H9 (cell line): ENCODE data around the gene IRS2. TPM values are rescaled to one million over a fixed set of nuclear protein-coding genes. Genes with fewer than 3 reads are reported as not detected.

Source experiments
- DNase-seq: peaks from one replicate; pipeline ENCODE4 v3.0.0-alpha.2; 2017
- H2AFZ ChIP-seq: one replicate; pipeline ENCODE4 v1.6.1; 2013; ENCODE audit warnings: mild to moderate bottlenecking, low read length, control low read depth, moderate library complexity
- H2AK5ac ChIP-seq: 2 replicates; pipeline ENCODE4 v1.6.1; 2013; ENCODE audit warnings: low read length, control low read depth, mixed read lengths; ENCODE audit not compliant: insufficient read length
- H2BK120ac ChIP-seq: one replicate; pipeline ENCODE4 v1.6.1; 2013; ENCODE audit warnings: low read depth, mild to moderate bottlenecking, low read length, control low read depth, inconsistent platforms; ENCODE audit not compliant: poor library complexity, severe bottlenecking
- H2BK12ac ChIP-seq: 2 replicates; pipeline ENCODE4 v1.6.1; 2013; ENCODE audit warnings: low read length, control low read depth, mixed read lengths, low read depth; ENCODE audit not compliant: insufficient read length
- H2BK15ac ChIP-seq: 2 replicates; pipeline ENCODE4 v1.6.1; 2013; ENCODE audit warnings: low read depth, low read length, control low read depth
- H2BK20ac ChIP-seq: one replicate; pipeline ENCODE4 v1.6.1; 2013; ENCODE audit warnings: low read depth, mild to moderate bottlenecking, low read length, control low read depth, inconsistent platforms; ENCODE audit not compliant: poor library complexity, severe bottlenecking
- H2BK5ac ChIP-seq: 2 replicates; pipeline ENCODE4 v1.6.1; 2013; ENCODE audit warnings: low read length, control low read depth, mixed read lengths; ENCODE audit not compliant: insufficient read length
- H3K14ac ChIP-seq: 2 replicates; pipeline ENCODE4 v1.6.1; 2013; ENCODE audit warnings: low read length, control low read depth; ENCODE audit not compliant: insufficient read depth
- H3K18ac ChIP-seq: 2 replicates; pipeline ENCODE4 v1.6.1; 2013; ENCODE audit warnings: low read depth, mild to moderate bottlenecking, mixed read lengths, low read length, control low read depth; ENCODE audit not compliant: insufficient read length
- H3K23ac ChIP-seq: 2 replicates; pipeline ENCODE4 v1.6.1; 2013; ENCODE audit warnings: low read length, control low read depth, mixed read lengths, low read depth; ENCODE audit not compliant: insufficient read length
- H3K23me2 ChIP-seq: 2 replicates; pipeline ENCODE4 v1.6.1; 2013; ENCODE audit warnings: low read depth, mild to moderate bottlenecking, mixed read lengths, low read length, control low read depth; ENCODE audit not compliant: insufficient read length, poor library complexity, severe bottlenecking
- H3K27ac ChIP-seq: 2 replicates; pipeline ENCODE4 v1.5.1; 2013; ENCODE audit warnings: low read length, control low read depth, mixed read lengths, low read depth; ENCODE audit not compliant: insufficient read length
- H3K27me3 ChIP-seq: 2 replicates; pipeline ENCODE4 v1.6.1; 2013; ENCODE audit warnings: low read length, control low read depth, inconsistent platforms; ENCODE audit not compliant: insufficient read depth
- H3K4ac ChIP-seq: 2 replicates; pipeline ENCODE4 v1.6.1; 2013; ENCODE audit warnings: low read depth, mild to moderate bottlenecking, control low read depth, inconsistent platforms, low read length, moderate library complexity
- H3K4me1 ChIP-seq: 2 replicates; pipeline ENCODE4 v1.6.1; 2013; ENCODE audit warnings: low read length, control low read depth, inconsistent platforms; ENCODE audit not compliant: insufficient read depth
- H3K4me2 ChIP-seq: 2 replicates; pipeline ENCODE4 v1.6.1; 2013; ENCODE audit warnings: low read length, control low read depth, mixed read lengths; ENCODE audit not compliant: insufficient read length, insufficient read depth
- H3K56ac ChIP-seq: 2 replicates; pipeline ENCODE4 v1.6.1; 2013; ENCODE audit warnings: low read depth, mild to moderate bottlenecking, mixed read lengths, low read length, control low read depth; ENCODE audit not compliant: insufficient read length
- H3K79me1 ChIP-seq: 2 replicates; pipeline ENCODE4 v1.6.1; 2013; ENCODE audit warnings: low read depth, mild to moderate bottlenecking, moderate library complexity, low read length, control low read depth, inconsistent platforms; ENCODE audit not compliant: insufficient read depth, poor library complexity, severe bottlenecking
- H3K79me2 ChIP-seq: 2 replicates; pipeline ENCODE4 v1.6.1; 2013; ENCODE audit warnings: low read length, control low read depth, inconsistent platforms; ENCODE audit not compliant: insufficient read depth
- H3K9ac ChIP-seq: 2 replicates; pipeline ENCODE4 v1.6.1; 2013; ENCODE audit warnings: low read length, control low read depth, mixed read lengths; ENCODE audit not compliant: insufficient read length; ENCODE audit errors: extremely low read depth
- H3K9me3 ChIP-seq: one replicate; pipeline ENCODE4 v1.6.1; 2013; ENCODE audit warnings: low read depth, low read length, inconsistent platforms; ENCODE audit not compliant: control insufficient read depth
- H3T11ph ChIP-seq: one replicate; pipeline ENCODE4 v1.6.1; 2013; ENCODE audit warnings: mild to moderate bottlenecking, low read length, control low read depth, inconsistent platforms
- H4K20me1 ChIP-seq: one replicate; pipeline ENCODE4 v1.6.1; 2013; ENCODE audit not compliant: control insufficient read depth, insufficient read length, insufficient read depth
- H4K5ac ChIP-seq: 2 replicates; pipeline ENCODE4 v1.6.1; 2013; ENCODE audit warnings: low read depth, mild to moderate bottlenecking, mixed read lengths, low read length, control low read depth; ENCODE audit not compliant: insufficient read length
- H4K8ac ChIP-seq: replicated peaks from 2 replicates; pipeline ENCODE4 v1.6.1; 2013; ENCODE audit warnings: low read length, control low read depth, mixed read lengths, low read depth; ENCODE audit not compliant: insufficient read length
- H4K91ac ChIP-seq: 2 replicates; pipeline ENCODE4 v1.6.1; 2013; ENCODE audit warnings: low read depth, mild to moderate bottlenecking, moderate library complexity, mixed read lengths, low read length, control low read depth; ENCODE audit not compliant: insufficient read length
- H3K27ac Mint-ChIP-seq, 3 experiments: 2 replicates in 2 of 3; 3 replicates in 1 of 3; pipeline ENCODE4 v1.8.0; 2020 to 2021; ENCODE audit warnings: mixed read lengths in 3 of 3, mild to moderate bottlenecking in 1 of 3, moderate library complexity in 1 of 3
- H3K27me3 Mint-ChIP-seq: 2 replicates; pipeline ENCODE4 v1.8.0; 2021; ENCODE audit warnings: low read depth, mild to moderate bottlenecking, moderate library complexity, mixed read lengths
- H3K36me3 Mint-ChIP-seq, 3 experiments: 2 replicates in 2 of 3; 3 replicates in 1 of 3; pipeline ENCODE4 v1.8.0; 2020 to 2021; ENCODE audit warnings: low read depth in 3 of 3, mixed read lengths in 3 of 3; ENCODE audit not compliant: insufficient read depth in 1 of 3
- H3K4me1 Mint-ChIP-seq, 2 experiments: 2 replicates each; pipeline ENCODE4 v1.8.0; 2020; ENCODE audit warnings: mixed read lengths in 2 of 2
- H3K4me3 Mint-ChIP-seq, 2 experiments: 2 replicates in 1 of 2; 3 replicates in 1 of 2; pipeline ENCODE4 v1.8.0; 2020 to 2021; ENCODE audit warnings: mild to moderate bottlenecking in 2 of 2, mixed read lengths in 2 of 2, moderate library complexity in 1 of 2
- H3K9me3 Mint-ChIP-seq, 2 experiments: 2 replicates in 1 of 2; 3 replicates in 1 of 2; pipeline ENCODE4 v1.8.0; 2020; ENCODE audit warnings: mild to moderate bottlenecking in 2 of 2, mixed read lengths in 2 of 2, moderate library complexity in 1 of 2
- CTCF ChIP-seq: fragments of 200-600 bp; sonication (generic); conservative IDR thresholded peaks from 3 replicates; pipeline ENCODE4 v1.8.0; 2021; ENCODE audit warnings: antibody characterized with exemption, mild to moderate bottlenecking
- WGBS: extraction: QIAGEN DNeasy Blood & Tissue Kit; methylation state at CpG from one replicate; pipeline ENCODE4 v1.1.7; 2013; ENCODE audit warnings: missing lambda C conversion rate, low lambda C conversion rate, mixed read lengths; ENCODE audit not compliant: insufficient read length; ENCODE audit errors: extremely low coverage; 5-methylcytosine and 5-hydroxymethylcytosine counted together
- total RNA-seq: library from RNA; stranded (reverse); gene quantifications from 2 replicates; pipeline ENCODE4 v1.2.1, GENCODE V29; 2021

The IRS2 gene
- total RNA-seq, 1 experiment from 2014 or later = 10.1 TPM

- Histone ChIP-seq H3K9me3 (no peaks in the 10 kb centered on the region), H3K14ac (no peak overlapping the region), H3K79me2 (no peaks in the 10 kb centered on the region), H3K23ac (no peak overlapping the region), H3K18ac (no peak overlapping the region), H2AK5ac (no peak overlapping the region), H3K27me3 (no peaks in the 10 kb centered on the region), H4K8ac (no peak overlapping the region), H3K4ac (no peak overlapping the region), H4K5ac (no peak overlapping the region), H2BK12ac (no peak overlapping the region), H4K91ac (no peak overlapping the region), H3K79me1 (no peaks in the 10 kb centered on the region), H3K27ac (no peak overlapping the region), H3K4me1 (no peaks in the 10 kb centered on the region), H3T11ph (no peak overlapping the region), H3K9ac (no peak overlapping the region), H3K23me2 (no peaks in the 10 kb centered on the region), H2BK20ac (no peak overlapping the region), H2BK120ac (no peak overlapping the region), H2BK5ac (no peak overlapping the region), H4K20me1 (no peaks in the 10 kb centered on the region), H2AFZ (no peak overlapping the region), H3K56ac (no peak overlapping the region), H3K4me2 (no peak overlapping the region), H2BK15ac (no peak overlapping the region)
- Mint-ChIP-seq H3K9me3 (no peaks in the 10 kb centered on the region), H3K27ac (no peak overlapping the region), H3K4me3 (no peak overlapping the region), H3K4me1 (no peaks in the 10 kb centered on the region), H3K36me3 (no peaks in the 10 kb centered on the region), H3K27me3 (no peaks in the 10 kb centered on the region)
- WGBS = no CpG with 5 or more reads among the region's 9 CpGs
- TF ChIP-seq CTCF = no peak
- DNase-seq = no peak
Observed at GRCh38 chr13:109804654-109805053, 18.3 kb upstream of the IRS2 start.
